HG02588 (cell line): Measurements from ENCODE around the gene TRIO.
"Not testable (repeated sequence)": the region's sequence is repeated elsewhere in the genome, so short reads cannot be mapped to it uniquely, and the experiment has no call there.

Experiments
- ATAC-seq: cut with Tn5 transposase; IDR thresholded peaks from one replicate; pipeline ENCODE4 v1.9.1; 2021; ENCODE audit warnings: mild to moderate bottlenecking, moderate library complexity; ENCODE audit not compliant: unreplicated experiment

Gene TRIO

GRCh38 chr5:14142827-14143545 lies at the start of gene TRIO:
TRIO (plus strand) TSS chr5:14143342; CDS start chr5:14143726, 384 bp downstream.
- peak; percentile 44 for ATAC-seq

- not testable (repeated sequence) for ATAC-seq
Measured at GRCh38 chr5:14097380-14097779, 45.8 kb upstream of the TRIO start.

GRCh38 chr5:14097998-14098471 lies 45.1 kb upstream of the TRIO start:
- ATAC-seq, result no peak

- ATAC-seq, result no peak
Measured at GRCh38 chr5:14100281-14100680, 42.9 kb upstream of the TRIO start.

GRCh38 chr5:14101922-14102321 lies 41.2 kb upstream of the TRIO start:
- no peak for ATAC-seq

GRCh38 chr5:14102666-14103065 lies 40.5 kb upstream of the TRIO start:
- no peak for ATAC-seq

- ATAC-seq, result no peak
Measured at GRCh38 chr5:14105718-14106410, 37.3 kb upstream of the TRIO start.

- no peak for ATAC-seq
Measured at GRCh38 chr5:14107536-14107935, 35.6 kb upstream of the TRIO start.

GRCh38 chr5:14108170-14108996 lies 34.8 kb upstream of the TRIO start:
- ATAC-seq, result peak; percentile 69

- ATAC-seq, result peak; percentile 90
Measured at GRCh38 chr5:14109041-14109747, 33.9 kb upstream of the TRIO start.

GRCh38 chr5:14109771-14110170 lies 33.4 kb upstream of the TRIO start:
- ATAC-seq, result no peak

- ATAC-seq, result no peak
Measured at GRCh38 chr5:14110196-14110595, 32.9 kb upstream of the TRIO start.

GRCh38 chr5:14110680-14111079 lies 32.5 kb upstream of the TRIO start:
- no peak for ATAC-seq

- ATAC-seq, result no peak
Measured at GRCh38 chr5:14112998-14113652, 30.0 kb upstream of the TRIO start.

GRCh38 chr5:14114615-14115251 lies 28.4 kb upstream of the TRIO start:
- no peak for ATAC-seq

- ATAC-seq, result no peak
Measured at GRCh38 chr5:14115323-14115895, 27.7 kb upstream of the TRIO start.

GRCh38 chr5:14118551-14119320 lies 24.4 kb upstream of the TRIO start:
- no peak for ATAC-seq

GRCh38 chr5:14120176-14120575 lies 23.0 kb upstream of the TRIO start:
- ATAC-seq, result no peak

- no peak for ATAC-seq
Measured at GRCh38 chr5:14121552-14121951, 21.6 kb upstream of the TRIO start.
